ENCODE data around the gene CNST. TPM values are rescaled to one million over a fixed set of nuclear protein-coding genes. Genes with fewer than 3 reads are reported as not detected.

Gene CNST
- total and polyA plus RNA-seq, 9 of the 15 experiments (the other 6 are each of a cell fraction or from before 2014, with no cell fraction given) = 17.0 to 55.3 (median 30.8) TPM

- no peak for TF ChIP-seq HNRNPH1 (optimal IDR thresholded peaks at IDR 0.05; ENCODE audit: low read depth, low read length)
These were observed 24.8 kb downstream of the CNST start (continued) for GRCh38 chr1:246591047-246591446.

GRCh38 chr1:246591504-246591903, 25.2 kb downstream of the CNST start:
- Histone ChIP-seq H3K27me3 (ENCODE audit: control insufficient read depth in 2 of 2, insufficient read depth in 2 of 2, low read length in 2 of 2) (no peaks in the 10 kb centered on the region), H3K4me3 (no peak overlapping the region), H3K4me1 (replicated peaks in 1 of 2; ENCODE audit: control insufficient read depth in 2 of 2, insufficient read depth in 2 of 2, low read length in 2 of 2) (peaks cover 0 to 7% of the 10 kb centered on the region in 2 experiments; a peak in 2 of 5 replicates), H3K9ac (ENCODE audit: insufficient read depth in 1 of 2, low read depth in 2 of 2, low read length in 2 of 2) (no peak overlapping the region), H3K36me3 (ENCODE audit: control insufficient read depth, insufficient read depth, low read length) (peaks cover 55% of the 10 kb centered on the region), H3K4me2 (ENCODE audit: insufficient read depth, low read length) (no peak overlapping the region), H4K20me1 (replicated peaks; ENCODE audit: control insufficient read depth, insufficient read depth, low read length) (no peaks in the 10 kb centered on the region), H2AFZ (ENCODE audit: low read depth, low read length) (no peak overlapping the region), H3K79me2 (ENCODE audit: control insufficient read depth, insufficient read depth, low read length) (peaks cover 85% of the 10 kb centered on the region), H3K9me3 (replicated peaks; ENCODE audit: control insufficient read depth, insufficient read depth, low read depth, low read length) (0 out of 2 replicates have a peak, but pooled peaks cover 2% of the 10 kb centered on the region), H3K9me1 (ENCODE audit: control insufficient read depth, insufficient read depth, low read length) (no peaks in the 10 kb centered on the region), H3K27ac (ENCODE audit: extremely low read depth, low read depth, low read length) (no peak overlapping the region)
- WGBS (ENCODE audit: insufficient coverage, low coverage, missing lambda C conversion rate) = 90% methylated on average over 6 of the region's 6 CpGs
- DNase-seq (ENCODE audit: extremely low read depth in 1 of 4, low spot score in 3 of 4) (no peak), ATAC-seq (no peak), FAIRE-seq (no peak)
- no TSS peak for BruUV-seq (replicated peaks)
- TF ChIP-seq TSC22D4 (tag; IDR thresholded peaks at IDR 0.05) (no peak), COPS2 (conservative IDR thresholded peaks at IDR 0.05) (no peak), ZNF764 (CRISPR knock-in tag; IDR thresholded peaks at IDR 0.05; ENCODE audit: low read depth) (no peak), PATZ1 (CRISPR knock-in tag; IDR thresholded peaks at IDR 0.05; ENCODE audit: borderline replicate concordance) (no peak), SPI1 (IDR thresholded peaks at IDR 0.05; ENCODE audit: borderline replicate concordance, low read depth, low read length) (no peak), TRIM25 (IDR thresholded peaks at IDR 0.05; ENCODE audit: borderline replicate concordance) (no peak), CREBBP (IDR thresholded peaks at IDR 0.05; ENCODE audit: low read depth, low read length) (no peak)
- ChIA-PET POLR2A (interaction anchor here (0.6 to 0.7 kb wide), 2 partner anchors 12 to 20 kb away, joined by 3 read pairs; no protein-coding TSS in a partner anchor), CTCF (ENCODE audit: low intra/inter-chr PET ratio) (interaction anchor here (0.6 kb wide), 1 partner anchor 46 kb away, joined by 4 read pairs; no protein-coding TSS in a partner anchor)
- intact Hi-C loops (cut with micrococcal nuclease) = no loop called here
- in situ Hi-C loops (cut with MboI) = no loop called here

Measured in K562 (cell line).